Measurements from ENCODE around the gene AATF.

Gene AATF

GRCh38 chr17:36941265-36942010, 7.3 kb upstream of the AATF start:
- no peak for DNase-seq (ENCODE audit: low spot score)

DNA sequence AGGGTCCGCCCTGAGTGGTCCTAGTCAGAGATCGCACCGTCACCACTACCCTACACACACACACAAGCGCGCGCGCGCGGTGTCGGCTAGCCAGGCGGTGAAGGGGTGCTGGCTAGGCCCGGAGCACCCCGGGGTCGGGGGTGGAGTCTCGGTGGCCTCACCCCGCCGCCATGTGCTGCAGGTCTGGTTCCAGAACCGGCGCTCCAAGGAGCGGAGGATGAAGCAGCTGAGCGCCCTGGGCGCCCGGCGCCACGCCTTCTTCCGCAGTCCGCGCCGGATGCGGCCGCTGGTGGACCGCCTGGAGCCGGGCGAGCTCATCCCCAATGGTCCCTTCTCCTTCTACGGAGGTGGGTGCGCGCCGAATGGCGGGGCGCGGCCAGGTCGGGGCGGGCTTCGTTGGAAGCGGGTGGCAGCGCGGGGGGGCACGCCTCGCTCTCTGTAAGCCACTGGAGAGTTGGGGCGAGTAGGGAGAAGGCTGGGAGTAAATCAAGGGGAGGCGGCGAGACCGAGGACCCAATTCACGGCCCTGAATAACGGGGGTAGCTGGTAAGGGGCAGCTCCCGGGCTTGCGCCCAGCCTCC, 6.6 kb upstream of the AATF start:
- no peak for DNase-seq (ENCODE audit: low spot score)

- DNase-seq (ENCODE audit: low spot score): no peak
Observed at GRCh38 chr17:36942631-36943125, 6.1 kb upstream of the AATF start.

DNA sequence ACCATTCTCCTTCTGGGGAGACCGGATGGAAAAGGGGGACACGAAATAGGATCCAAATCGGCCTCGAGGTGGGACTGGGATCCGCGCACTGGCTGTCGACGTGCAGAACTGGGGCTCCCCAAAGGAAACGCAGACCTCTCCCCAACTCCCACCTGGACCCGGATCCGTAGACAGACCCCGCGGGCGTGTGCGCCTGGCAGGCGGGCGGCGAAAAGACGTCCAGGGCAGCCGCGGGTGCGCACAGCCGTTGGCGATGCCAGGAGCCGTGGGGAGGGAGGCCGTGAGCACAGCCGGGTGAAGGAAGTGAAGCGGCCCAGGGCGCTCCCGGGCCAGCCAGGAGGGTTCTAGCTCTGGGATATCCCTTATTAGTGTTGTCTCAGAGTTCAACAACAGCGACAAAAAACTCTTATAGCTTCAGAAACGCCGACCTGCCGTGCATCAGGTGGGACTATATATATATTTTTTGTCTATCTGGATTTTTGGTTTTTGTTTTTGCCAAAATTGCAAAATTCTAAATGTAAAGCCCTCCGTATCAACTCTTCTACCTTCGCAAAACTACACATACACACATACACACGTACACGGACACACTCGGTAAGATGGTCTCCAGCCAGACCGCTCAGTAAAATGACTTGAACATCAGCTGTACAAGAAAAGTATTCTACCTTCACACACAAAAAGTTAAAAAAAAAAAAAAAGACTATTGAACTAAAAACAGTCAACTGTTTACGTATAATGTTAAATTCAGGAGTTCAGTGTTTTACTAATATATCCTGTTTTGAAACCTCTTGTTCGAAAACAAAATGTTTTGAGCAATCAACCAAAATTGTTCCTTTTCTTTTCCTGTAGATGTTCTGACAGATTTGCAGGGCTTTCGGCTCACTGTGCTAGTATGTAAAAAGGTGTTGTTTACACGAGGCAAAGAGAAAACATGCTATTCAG, 5.2 kb upstream of the AATF start:
- DNase-seq (ENCODE audit: low spot score): no peak

GRCh38 chr17:36944553-36944952, 4.2 kb upstream of the AATF start:
- no peak for DNase-seq (ENCODE audit: low spot score)

DNA sequence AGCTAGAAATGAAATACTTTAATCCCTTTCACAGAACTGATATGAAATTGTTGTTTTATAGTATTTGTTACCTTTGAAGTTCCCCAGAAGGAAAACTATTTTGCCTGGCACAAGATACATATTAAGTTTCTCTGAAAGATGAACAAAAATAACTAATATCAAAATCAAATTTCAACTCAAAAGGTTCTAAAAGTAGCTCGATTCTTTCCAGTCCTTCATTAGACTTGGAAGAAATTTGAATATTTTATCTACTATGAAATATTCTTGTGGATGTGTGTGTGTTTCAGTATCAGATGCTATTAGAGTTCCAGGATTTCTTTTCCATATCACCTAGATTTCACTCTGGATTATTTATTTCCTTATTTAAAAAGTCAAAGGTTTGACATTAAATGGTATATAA, 3.6 kb upstream of the AATF start:
- DNase-seq (ENCODE audit: low spot score): no peak

GRCh38 chr17:36945959-36946725, 2.6 kb upstream of the AATF start:
- DNase-seq (ENCODE audit: low spot score): no peak

- DNase-seq (ENCODE audit: low spot score): no peak
Observed at GRCh38 chr17:36946726-36947091, 2.0 kb upstream of the AATF start.

DNA sequence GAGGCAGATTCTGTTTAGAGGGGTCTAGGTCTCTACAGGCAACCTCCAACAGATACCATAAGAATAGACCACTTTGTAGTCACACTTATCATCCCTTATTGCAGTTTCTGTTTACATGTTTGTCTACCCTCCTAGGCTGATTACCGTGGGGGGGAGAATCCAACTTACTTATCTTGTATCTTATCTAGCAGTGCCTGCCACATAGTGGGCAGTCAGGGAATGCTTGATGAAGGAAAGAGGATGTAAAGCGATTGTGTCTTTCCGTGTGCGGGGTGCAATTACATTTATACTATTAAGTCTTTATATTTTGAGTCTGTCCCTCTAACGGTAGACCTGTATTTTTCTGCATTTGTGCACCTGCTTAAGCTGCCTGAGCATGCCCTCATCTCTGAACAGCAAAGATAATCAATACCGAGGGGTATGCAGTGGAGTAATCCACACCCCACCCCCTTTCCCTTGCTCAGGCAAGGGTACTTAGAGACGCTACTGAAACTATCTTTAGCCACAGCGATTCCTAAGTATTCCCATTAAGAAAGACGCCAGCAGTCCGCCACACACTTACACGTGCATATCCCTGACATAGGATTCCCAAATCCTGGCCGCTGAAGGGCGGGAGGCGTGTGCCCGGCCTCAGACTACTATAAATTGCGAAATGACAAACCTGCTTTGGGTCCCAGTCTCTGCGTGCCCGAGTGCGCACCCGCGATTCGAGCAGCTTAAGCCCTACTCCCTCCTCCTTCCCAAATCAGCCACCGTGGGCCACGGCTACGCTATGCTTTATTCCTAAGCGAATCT, 635 bp upstream of the AATF start:
- DNase-seq (ENCODE audit: low spot score): no peak

DNA sequence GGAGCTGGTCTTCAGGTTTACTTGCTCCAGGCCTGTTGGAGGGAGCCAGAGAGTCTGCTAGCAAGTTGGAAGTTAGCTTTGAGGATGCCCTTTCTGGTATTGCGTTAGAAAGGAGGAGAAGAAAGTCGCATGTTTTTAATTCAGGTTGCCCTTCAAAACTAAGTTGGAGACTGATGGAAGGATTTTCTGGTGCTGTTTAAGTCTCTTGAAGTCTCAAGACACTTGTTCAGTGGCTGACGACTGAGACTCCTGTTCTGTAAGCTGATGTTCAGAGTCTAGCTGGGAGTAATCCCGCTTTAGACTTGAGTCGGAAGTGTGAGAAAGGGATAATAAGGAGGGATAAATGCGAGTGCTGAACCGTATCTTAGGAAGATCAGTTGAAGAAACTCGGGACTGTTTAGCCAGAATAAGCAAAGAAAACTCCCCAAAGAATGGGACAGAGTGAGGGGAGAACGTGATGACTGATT, 740 bp downstream of the AATF start:
- peak; percentile 41 for DNase-seq (ENCODE audit: low spot score)

GRCh38 chr17:36950027-36950426, 1.3 kb downstream of the AATF start:
- DNase-seq (ENCODE audit: low spot score): no peak

- DNase-seq (ENCODE audit: low spot score): no peak
Observed at GRCh38 chr17:36951084-36951789, 2.5 kb downstream of the AATF start.

GRCh38 chr17:36971508-36971907, 22.8 kb downstream of the AATF start:
- DNase-seq (ENCODE audit: low spot score): no peak

DNA sequence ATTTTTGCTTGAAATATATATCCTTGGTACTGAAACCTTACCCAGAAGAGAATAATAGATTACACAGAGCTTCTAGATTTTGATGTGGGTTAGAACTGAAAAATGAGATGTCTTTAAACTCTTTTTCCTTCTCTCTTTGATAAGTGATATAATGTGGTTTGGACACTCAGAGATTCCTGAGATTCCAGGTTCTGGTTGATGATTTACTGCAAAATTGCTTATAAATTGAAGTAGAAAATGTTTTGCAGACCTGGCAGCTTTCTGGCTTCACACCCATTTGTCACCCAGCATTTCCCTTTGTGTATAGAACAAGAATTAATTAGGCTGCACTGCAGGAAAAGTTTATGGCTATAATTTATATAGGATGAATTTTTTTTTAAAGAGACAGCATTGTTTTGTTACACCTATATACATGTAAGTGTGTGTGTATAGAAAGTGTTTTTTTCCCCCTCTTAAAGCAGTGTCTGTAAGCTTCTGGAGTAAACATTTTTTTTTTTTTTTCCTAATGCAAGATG, 23.5 kb downstream of the AATF start:
- DNase-seq (ENCODE audit: low spot score): no peak

DNA sequence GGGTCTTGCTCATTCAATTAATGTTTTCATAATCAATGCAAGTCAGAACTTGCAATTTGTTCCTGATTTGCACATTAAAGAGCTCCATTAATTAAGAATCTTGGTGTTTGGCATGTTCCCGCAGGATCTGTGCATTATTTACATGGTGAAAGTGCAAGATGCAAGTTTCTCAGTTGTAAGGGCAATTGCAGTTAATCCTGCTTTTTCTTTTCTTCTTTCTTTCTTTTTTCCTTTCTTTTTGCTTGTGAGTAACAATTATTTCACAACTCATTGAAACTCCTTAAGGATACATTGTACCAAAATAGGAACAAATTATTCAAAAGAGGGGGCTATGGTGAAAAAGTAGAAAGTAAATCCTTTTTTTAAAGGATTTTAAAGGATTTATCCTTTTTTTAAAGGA, 24.2 kb downstream of the AATF start:
- no peak for DNase-seq (ENCODE audit: low spot score)

- no peak for DNase-seq (ENCODE audit: low spot score)
Observed at GRCh38 chr17:36975922-36976515, 27.3 kb downstream of the AATF start.

DNA sequence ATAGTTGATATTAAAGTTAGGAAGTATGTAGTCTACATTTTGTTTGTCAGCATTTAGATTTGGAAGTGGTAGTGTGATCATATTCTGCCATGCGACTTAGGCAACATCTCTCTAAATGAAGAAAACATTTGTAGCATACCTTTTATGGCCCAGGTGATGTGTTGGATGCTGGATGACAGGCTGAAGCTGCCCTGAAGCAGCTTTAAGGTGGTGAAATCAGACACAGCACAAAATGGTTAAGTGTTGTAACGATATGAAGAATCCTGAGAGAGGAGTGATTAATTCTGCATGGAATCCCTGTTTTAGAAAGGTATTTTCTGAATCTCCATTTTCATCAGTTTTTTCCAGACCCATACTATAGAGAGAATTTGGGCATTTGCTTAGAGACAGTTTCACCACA, 28.3 kb downstream of the AATF start:
- no peak for DNase-seq (ENCODE audit: low spot score)

DNA sequence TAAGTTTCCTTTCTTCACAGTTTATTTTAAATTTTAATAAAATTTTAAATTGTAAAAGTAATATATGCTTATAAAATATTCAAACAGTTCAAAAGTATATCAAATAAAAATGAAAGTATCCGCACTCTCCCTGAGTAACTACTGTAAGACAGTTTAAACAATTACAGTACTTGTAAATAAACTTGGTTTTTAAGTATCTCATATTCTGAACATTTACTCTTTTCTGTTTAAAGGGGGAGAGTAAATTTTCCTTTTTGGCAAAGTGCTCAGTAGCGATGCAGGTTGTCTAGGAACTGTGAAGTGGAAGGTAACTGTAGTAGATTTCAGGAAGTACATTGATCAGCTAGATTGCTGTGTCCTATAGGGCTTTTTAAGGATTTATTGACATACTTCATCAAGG, 28.8 kb downstream of the AATF start:
- DNase-seq (ENCODE audit: low spot score): no peak

DNA sequence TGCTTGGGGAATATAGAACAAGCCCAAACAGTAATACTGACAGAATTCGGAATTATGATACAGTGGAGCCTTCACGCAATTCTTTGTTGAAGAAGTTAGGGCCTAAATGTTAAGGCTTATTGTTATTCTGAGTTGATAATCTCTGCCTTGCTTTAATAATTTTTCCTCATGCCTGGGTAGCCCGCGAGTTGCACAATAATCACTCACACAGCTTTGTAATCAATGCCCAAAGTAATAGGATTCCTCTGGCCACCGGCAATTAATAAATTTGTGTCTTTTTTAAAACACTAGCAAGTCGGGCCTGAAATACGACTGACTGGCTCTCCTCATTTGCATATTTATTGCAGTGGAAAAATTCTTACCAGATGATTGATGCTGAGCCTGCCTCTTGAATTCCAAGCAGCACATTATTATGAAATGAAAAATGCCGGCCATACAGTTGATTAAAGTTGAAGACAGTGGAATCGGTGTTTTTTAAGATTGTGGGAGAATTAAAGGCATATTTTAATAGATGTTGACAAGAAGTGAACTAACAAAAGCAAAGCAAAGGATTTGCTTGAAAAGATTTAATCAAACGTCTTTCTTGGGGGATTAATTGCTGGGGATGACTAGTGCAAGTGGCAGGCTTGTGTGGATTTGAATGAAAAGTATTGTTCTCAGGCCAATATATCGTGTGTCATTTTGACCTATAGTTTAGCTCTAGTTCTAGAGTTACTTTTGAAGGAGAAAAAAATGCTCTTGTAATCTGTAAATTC, 30.2 kb downstream of the AATF start:
- no peak for DNase-seq (ENCODE audit: low spot score)
